GM19099 (cell line): ENCODE data around the gene SYT17.

Source experiments
- POLR2A ChIP-seq: IDR thresholded peaks from 3 replicates; pipeline ENCODE4 v1.6.1; 2011; ENCODE audit warnings: low read depth; ENCODE audit not compliant: insufficient read length; ENCODE audit errors: extremely low read depth

The SYT17 gene

GRCh38 chr16:19167710-19168370, at the start of gene SYT17:
SYT17 (plus strand) TSS chr16:19168240; CDS start chr16:19168647, 407 bp downstream.
- TF ChIP-seq POLR2A: no peak

- TF ChIP-seq POLR2A: peak; percentile 45
Measured at GRCh38 chr16:19118938-19119431, 49.1 kb upstream of the SYT17 start.

- TF ChIP-seq POLR2A: no peak
Measured at GRCh38 chr16:19119564-19119963, 48.5 kb upstream of the SYT17 start.

- TF ChIP-seq POLR2A: no peak
Measured at GRCh38 chr16:19123535-19124178, 44.4 kb upstream of the SYT17 start.

GRCh38 chr16:19126300-19126699, 41.7 kb upstream of the SYT17 start:
- no peak for TF ChIP-seq POLR2A

- TF ChIP-seq POLR2A: no peak
Measured at GRCh38 chr16:19127205-19127604, 40.8 kb upstream of the SYT17 start.

GRCh38 chr16:19127674-19128131, 40.3 kb upstream of the SYT17 start:
- TF ChIP-seq POLR2A: no peak

- TF ChIP-seq POLR2A: no peak
Measured at GRCh38 chr16:19128454-19129200, 39.4 kb upstream of the SYT17 start.

GRCh38 chr16:19130385-19130784, 37.7 kb upstream of the SYT17 start:
- TF ChIP-seq POLR2A: no peak

- TF ChIP-seq POLR2A: no peak
Measured at GRCh38 chr16:19130852-19131824, 36.9 kb upstream of the SYT17 start.

- no peak for TF ChIP-seq POLR2A
Measured at GRCh38 chr16:19131825-19132218, 36.2 kb upstream of the SYT17 start.

GRCh38 chr16:19132255-19132654, 35.8 kb upstream of the SYT17 start:
- no peak for TF ChIP-seq POLR2A

- TF ChIP-seq POLR2A: no peak
Measured at GRCh38 chr16:19132898-19133297, 35.1 kb upstream of the SYT17 start.

- no peak for TF ChIP-seq POLR2A
Measured at GRCh38 chr16:19133600-19133999, 34.4 kb upstream of the SYT17 start.
